NCI-H146 treated with DMSO at 0.1 percent for 48 hours (cell line): ENCODE results near the gene HEATR5A.
"Not testable (repeated sequence)": the region's sequence is repeated elsewhere in the genome, so short reads cannot be mapped to it uniquely, and the experiment has no call there.

Source experiments
- DNase-seq: peaks from one replicate; lab custom pipeline; 2025; ENCODE audit not compliant: unreplicated experiment; lab: John Stamatoyannopoulos, UW

The HEATR5A gene

GRCh38 chr14:31259040-31259435, 161.3 kb downstream of the HEATR5A start:
- DNase-seq, result not testable (repeated sequence)

- DNase-seq, result no peak
Measured at GRCh38 chr14:31258427-31259039, 161.8 kb downstream of the HEATR5A start.

GRCh38 chr14:31257554-31258426, 162.6 kb downstream of the HEATR5A start:
- DNase-seq, result not testable (repeated sequence)

- DNase-seq, result no peak
Measured at GRCh38 chr14:31257244-31257553, 163.2 kb downstream of the HEATR5A start.

- DNase-seq, result no peak
Measured at GRCh38 chr14:31256534-31257243, 163.7 kb downstream of the HEATR5A start.

- DNase-seq, result not testable (repeated sequence)
Measured at GRCh38 chr14:31255918-31256317, 164.4 kb downstream of the HEATR5A start.

GRCh38 chr14:31255286-31255685, 165.1 kb downstream of the HEATR5A start:
- DNase-seq, result no peak

GRCh38 chr14:31253746-31254471, 166.4 kb downstream of the HEATR5A start:
- DNase-seq, result no peak

- no peak for DNase-seq
Measured at GRCh38 chr14:31252865-31253264, 167.5 kb downstream of the HEATR5A start.

- DNase-seq, result no peak
Measured at GRCh38 chr14:31251028-31251958, 169.1 kb downstream of the HEATR5A start.

- no peak for DNase-seq
Measured at GRCh38 chr14:31244626-31245025, 175.7 kb downstream of the HEATR5A start.

GRCh38 chr14:31243860-31244259, 176.5 kb downstream of the HEATR5A start:
- no peak for DNase-seq

- DNase-seq, result not testable (repeated sequence)
Measured at GRCh38 chr14:31242161-31242940, 178.0 kb downstream of the HEATR5A start.
